GM12892 (cell line): Measurements from ENCODE around the gene ZBTB8OS.

Source experiments
- POLR2A ChIP-seq: IDR thresholded peaks from 2 replicates; pipeline ENCODE4 v1.6.1; 2011; ENCODE audit warnings: low read depth, low read length, control low read depth
- POLR2AphosphoS5 ChIP-seq: IDR thresholded peaks from 2 replicates; pipeline ENCODE4 v1.6.1; 2011; ENCODE audit warnings: low read depth, low read length, control low read depth
- TAF1 ChIP-seq: IDR thresholded peaks from 2 replicates; pipeline ENCODE4 v1.6.1; 2011; ENCODE audit warnings: low read depth, mild to moderate bottlenecking, control low read depth, low read length, borderline replicate concordance

GRCh38 chr1:32613472-32613871, 36.9 kb downstream of the ZBTB8OS start:
- no peak for TF ChIP-seq POLR2A
- TF ChIP-seq POLR2AphosphoS5 = no peak
- TF ChIP-seq TAF1 = no peak
